Fibroblast of peridontal ligament (primary cell): ENCODE results near the gene POC1A.
"Not testable (repeated sequence)": the region's sequence is repeated elsewhere in the genome, so short reads cannot be mapped to it uniquely, and the experiment has no call there.

Experiments
- DNase-seq: peaks from one replicate; pipeline ENCODE4 v3.0.0-alpha.2; 2010; ENCODE audit errors: extremely low read depth

Gene POC1A

GRCh38 chr3:52183786-52184445 lies 29.7 kb upstream of the POC1A start:
- no peak for DNase-seq

GRCh38 chr3:52182691-52183090 lies 28.5 kb upstream of the POC1A start:
- no peak for DNase-seq

- no peak for DNase-seq
These were observed 28.0 kb upstream of the POC1A start for GRCh38 chr3:52182196-52182595.

GRCh38 chr3:52181543-52181942 lies 27.3 kb upstream of the POC1A start:
- DNase-seq = peak; percentile 53

- DNase-seq = no peak
These were observed 24.3 kb upstream of the POC1A start for GRCh38 chr3:52178537-52178936.

GRCh38 chr3:52178126-52178525 lies 23.9 kb upstream of the POC1A start:
- not testable (repeated sequence) for DNase-seq

GRCh38 chr3:52177701-52178042 lies 23.4 kb upstream of the POC1A start:
- no peak for DNase-seq

GRCh38 chr3:52176951-52177700 lies 22.9 kb upstream of the POC1A start:
- DNase-seq = no peak

GRCh38 chr3:52176180-52176752 lies 22.0 kb upstream of the POC1A start:
- DNase-seq = no peak

GRCh38 chr3:52175416-52176179 lies 21.4 kb upstream of the POC1A start:
- no peak for DNase-seq

GRCh38 chr3:52174896-52175295 lies 20.7 kb upstream of the POC1A start:
- DNase-seq = no peak

GRCh38 chr3:52173101-52173500 lies 18.9 kb upstream of the POC1A start:
- no peak for DNase-seq

- no peak for DNase-seq
These were observed 18.1 kb upstream of the POC1A start for GRCh38 chr3:52172262-52172757.

- peak; percentile 58 for DNase-seq
These were observed 17.5 kb upstream of the POC1A start for GRCh38 chr3:52171514-52172261.

GRCh38 chr3:52170217-52170616 lies 16.0 kb upstream of the POC1A start:
- DNase-seq = not testable (repeated sequence)

GRCh38 chr3:52167240-52167639 lies 13.0 kb upstream of the POC1A start:
- no peak for DNase-seq

GRCh38 chr3:52162250-52162872 lies 8.1 kb upstream of the POC1A start:
- no peak for DNase-seq

- DNase-seq = no peak
These were observed 5.3 kb upstream of the POC1A start for GRCh38 chr3:52159503-52159902.

GRCh38 chr3:52155912-52156311 lies 1.7 kb upstream of the POC1A start:
- no peak for DNase-seq

- peak; percentile 9 for DNase-seq
These were observed 680 bp downstream of the POC1A start for GRCh38 chr3:52153389-52154096.
